Measurements from ENCODE around the gene CCDC137. TPM values are rescaled to one million over a fixed set of nuclear protein-coding genes. Genes with fewer than 3 reads are reported as not detected.

CCDC137 gene
- total and polyA plus RNA-seq, 2 of the 13 experiments (the other 11 are each of a cell fraction or from before 2014, with no cell fraction given): 14.6 to 39.1 TPM

- TF ChIP-seq ZBTB39 (CRISPR knock-in tag; IDR thresholded peaks at IDR 0.05) (no peak), MTA3 (CRISPR knock-in tag; IDR thresholded peaks at IDR 0.05) (no peak), THAP7 (CRISPR knock-in tag; IDR thresholded peaks at IDR 0.05) (no peak; the same call in 1 of the 2 replicates), ZNF292 (CRISPR knock-in tag; IDR thresholded peaks at IDR 0.05; ENCODE audit: borderline replicate concordance, low read depth) (no peak), STAT5B (CRISPR knock-in tag; IDR thresholded peaks at IDR 0.05) (0 out of 2 replicates have a peak, but pooled peaks have one; percentile 83), E2F5 (CRISPR knock-in tag; conservative IDR thresholded peaks at IDR 0.05) (peak; percentile 87), DR1 (CRISPR knock-in tag; IDR thresholded peaks at IDR 0.05) (peak; percentile 82), ZBTB26 (CRISPR knock-in tag; IDR thresholded peaks at IDR 0.05; ENCODE audit: borderline replicate concordance) (peak; percentile 91), SETDB1 (CRISPR knock-in tag; IDR thresholded peaks at IDR 0.05; ENCODE audit: borderline replicate concordance) (no peak), YY1 (IDR thresholded peaks at IDR 0.05; ENCODE audit: insufficient read depth, insufficient replicate concordance, low read depth, low read length) (peak; percentile 89), GFI1 (CRISPR knock-in tag; IDR thresholded peaks at IDR 0.05; ENCODE audit: borderline replicate concordance) (no peak), HNF4A (CRISPR knock-in tag; IDR thresholded peaks at IDR 0.05) (peak; percentile 32), ZNF407 (CRISPR knock-in tag; IDR thresholded peaks at IDR 0.05; ENCODE audit: not compliant biosample characterization) (peak; percentile 17)
These were observed 29.8 kb upstream of the CCDC137 start, which contains the start of the genes NPLOC4 and TSPAN10 (continued) for GRCh38 chr17:81636505-81637288.
